Inflammatory macrophage (primary cell): ENCODE results near the gene GMFB.

Experiments
- DNase-seq, 2 donors: peaks; one replicate each; pipeline ENCODE4 v3.0.0-alpha.2; 2020 to 2022

GMFB gene

DNA sequence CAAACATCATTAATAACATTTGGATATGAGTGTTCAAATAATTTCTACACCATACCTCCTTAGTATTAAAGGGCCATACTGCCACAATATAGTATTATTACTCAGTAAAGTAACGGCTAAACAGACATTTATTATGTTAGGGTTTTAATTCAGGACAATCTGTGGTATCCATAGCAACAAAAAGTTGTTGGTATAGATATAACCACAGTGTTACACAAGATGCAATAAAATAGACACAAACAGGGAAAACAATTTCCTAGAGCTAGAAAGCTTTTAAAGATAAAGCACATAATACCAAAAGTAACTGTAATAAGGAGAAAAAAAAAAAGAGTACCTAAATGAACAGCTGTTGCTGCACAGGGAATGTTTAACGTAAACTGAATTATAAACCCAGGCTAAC is 63.7 kb downstream of the GMFB start:
- no peak for DNase-seq
